HG03039 (cell line): Measurements from ENCODE around the gene KRTAP12-1.

Source experiments
- ATAC-seq: cut with Tn5 transposase; IDR thresholded peaks from one replicate; pipeline ENCODE4 v1.9.1; 2021; ENCODE audit warnings: mild to moderate bottlenecking, moderate library complexity; ENCODE audit not compliant: unreplicated experiment

Gene KRTAP12-1

DNA sequence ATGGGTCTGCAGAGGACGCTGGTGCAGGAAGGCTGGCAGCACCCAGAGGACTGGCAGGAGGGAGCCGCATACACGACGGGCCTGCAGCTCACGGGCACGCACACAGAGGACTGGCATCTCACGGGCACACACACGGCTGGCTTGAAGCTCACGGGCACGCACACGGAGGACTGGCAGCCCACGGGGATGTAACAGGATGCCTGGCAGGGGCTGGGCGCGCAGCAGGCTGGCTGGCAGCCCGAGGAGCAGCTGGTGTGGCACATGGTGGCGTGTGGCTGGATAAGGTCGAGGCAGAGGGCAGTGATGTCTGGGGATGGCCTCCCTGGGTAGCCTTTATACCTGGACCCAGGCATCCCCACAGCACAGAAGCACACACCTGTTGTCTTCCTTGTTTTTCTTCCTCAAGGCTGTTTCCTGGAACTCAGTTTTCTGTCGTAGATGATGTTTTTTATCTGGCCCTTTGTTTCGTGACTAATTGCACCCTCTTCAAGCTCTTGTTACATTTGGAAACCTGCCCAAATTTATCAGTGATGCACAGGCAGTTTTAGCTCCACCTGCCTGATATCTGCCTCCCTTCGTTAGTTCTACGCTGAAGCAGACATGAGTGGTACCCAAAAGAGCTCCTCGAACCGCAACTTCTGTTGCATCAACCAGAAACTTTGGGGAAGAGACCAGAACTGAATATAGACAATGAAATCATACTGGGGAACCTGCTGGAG, at the start of gene KRTAP12-1:
KRTAP12-1 (minus strand) TSS at position 303 of the 719 bp plus-strand sequence; CDS start at position 263, 40 bp downstream.
- no peak for ATAC-seq

DNA sequence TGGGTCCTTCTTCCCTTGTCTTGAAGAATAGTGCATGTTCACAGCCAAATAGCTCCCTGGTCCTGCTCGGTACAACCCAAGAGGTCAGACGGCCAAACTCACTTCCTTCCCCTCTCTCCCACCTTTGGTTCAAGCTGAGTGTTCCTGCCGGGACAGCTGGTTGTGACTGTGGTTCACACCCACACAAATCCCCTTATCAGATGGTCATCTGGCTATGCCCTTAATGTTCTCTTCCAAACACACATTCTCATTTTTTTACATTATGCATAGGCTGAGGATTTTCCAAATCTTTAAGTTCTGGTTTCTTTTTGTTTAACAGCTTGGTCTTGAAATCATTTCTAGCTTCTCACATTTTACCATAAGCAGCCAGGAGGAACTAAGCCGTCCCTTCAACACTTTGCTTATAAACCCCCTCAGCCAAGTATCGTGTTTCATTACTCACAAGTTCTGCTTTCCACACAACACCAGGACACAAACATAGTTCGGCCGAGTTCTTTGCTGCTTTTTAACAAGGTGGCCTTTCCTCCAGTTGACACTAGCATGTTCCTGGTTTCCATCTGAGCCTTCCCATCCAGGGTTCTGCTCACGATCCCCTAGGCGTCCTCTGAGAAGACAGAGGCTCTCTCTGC, 49.1 kb upstream of the KRTAP12-1 start:
- ATAC-seq = no peak

DNA sequence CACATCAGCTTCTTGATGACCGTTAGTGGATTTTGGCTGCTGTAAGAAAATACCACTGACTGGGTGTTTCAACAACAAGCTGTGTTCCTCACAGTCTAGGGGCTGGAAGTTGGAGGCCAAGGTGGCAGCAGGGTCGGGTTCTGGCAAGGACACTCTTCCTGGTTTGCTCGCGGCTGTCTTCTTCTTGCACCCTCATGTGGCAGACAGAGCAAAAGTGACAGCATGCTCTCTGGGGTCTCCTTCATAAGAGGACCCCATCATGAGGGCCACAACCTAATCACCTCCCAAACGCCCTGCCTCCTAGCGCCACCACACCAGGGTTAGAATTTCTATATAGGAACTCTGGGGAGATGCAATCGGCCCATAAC, 48.0 kb upstream of the KRTAP12-1 start:
- ATAC-seq = no peak

DNA sequence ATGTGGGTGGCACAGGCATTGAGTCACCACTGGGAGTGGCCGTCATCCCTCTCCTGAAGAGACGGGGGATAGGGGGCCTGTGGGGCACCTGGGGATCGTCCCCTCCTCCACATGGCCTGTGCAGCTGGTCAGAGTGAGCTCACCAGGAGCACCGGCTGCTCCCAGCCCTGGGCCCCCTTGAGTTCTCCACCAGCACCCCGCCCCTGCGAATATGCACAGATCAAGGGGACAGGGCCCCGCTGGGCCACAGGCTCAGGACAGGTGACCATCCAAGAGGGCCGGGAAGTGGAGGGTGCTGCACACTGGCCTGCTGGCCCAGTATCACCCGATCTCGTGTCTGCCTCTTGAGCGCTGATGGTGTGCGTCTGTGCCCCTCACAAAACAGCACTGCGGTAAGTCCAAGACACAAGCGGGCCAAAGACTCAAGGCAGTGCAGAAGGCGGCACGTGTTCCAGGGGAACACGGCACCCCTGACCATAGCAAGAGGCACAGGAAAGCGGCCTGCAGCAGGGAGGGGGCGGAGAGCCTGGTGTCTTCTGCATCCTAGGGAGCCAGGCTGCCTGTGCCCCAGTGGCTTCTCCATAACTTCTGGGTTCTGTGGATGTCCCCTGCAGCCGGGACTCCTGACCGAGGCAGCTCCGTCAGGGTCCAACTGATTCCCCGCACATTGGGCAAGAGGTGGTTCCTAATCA, 47.5 kb upstream of the KRTAP12-1 start:
- no peak for ATAC-seq

DNA sequence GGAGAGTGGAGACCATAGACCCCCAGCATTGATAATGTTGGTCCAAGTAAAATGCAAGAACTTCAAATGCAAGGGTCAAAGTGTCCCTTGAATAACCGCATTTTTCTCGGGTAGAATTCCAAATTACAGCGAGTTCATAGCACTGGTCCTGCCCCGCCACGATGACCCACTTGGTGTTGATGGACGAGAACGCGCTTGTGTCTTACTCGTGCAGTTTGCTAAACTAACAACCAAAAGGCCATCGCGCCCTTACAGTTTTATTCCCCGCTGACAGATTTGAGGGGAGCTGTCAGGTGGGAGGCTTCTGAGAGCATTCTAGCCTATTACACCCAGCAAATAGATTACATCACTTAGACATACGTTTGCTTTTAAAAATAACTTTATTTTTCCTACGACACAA, 46.8 kb upstream of the KRTAP12-1 start:
- ATAC-seq = no peak

DNA sequence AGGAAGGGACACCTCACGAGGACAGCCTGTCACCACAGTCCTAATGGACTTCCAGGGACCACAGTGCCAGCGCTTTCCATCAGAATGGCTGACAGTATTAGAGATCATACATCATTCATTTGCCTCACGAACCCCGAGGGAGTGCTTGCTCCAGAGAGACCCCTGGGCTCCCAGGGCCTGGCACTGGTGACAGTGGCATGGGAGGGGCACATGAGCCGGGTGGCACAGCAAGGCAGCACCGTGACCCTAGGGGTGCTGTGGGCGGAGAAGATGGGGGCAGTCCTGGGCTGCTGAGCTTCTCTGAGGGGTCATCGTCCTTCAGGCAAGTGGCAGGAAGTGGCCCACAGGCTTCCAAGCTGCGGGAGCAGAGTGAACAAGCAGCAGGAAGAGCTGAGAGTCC, 45.8 kb upstream of the KRTAP12-1 start:
- no peak for ATAC-seq

GRCh38 chr21:44727321-44727720, 45.4 kb upstream of the KRTAP12-1 start:
- ATAC-seq = no peak

GRCh38 chr21:44726826-44727225, 44.9 kb upstream of the KRTAP12-1 start:
- ATAC-seq = no peak

GRCh38 chr21:44724926-44725325, 43.0 kb upstream of the KRTAP12-1 start:
- ATAC-seq = no peak

DNA sequence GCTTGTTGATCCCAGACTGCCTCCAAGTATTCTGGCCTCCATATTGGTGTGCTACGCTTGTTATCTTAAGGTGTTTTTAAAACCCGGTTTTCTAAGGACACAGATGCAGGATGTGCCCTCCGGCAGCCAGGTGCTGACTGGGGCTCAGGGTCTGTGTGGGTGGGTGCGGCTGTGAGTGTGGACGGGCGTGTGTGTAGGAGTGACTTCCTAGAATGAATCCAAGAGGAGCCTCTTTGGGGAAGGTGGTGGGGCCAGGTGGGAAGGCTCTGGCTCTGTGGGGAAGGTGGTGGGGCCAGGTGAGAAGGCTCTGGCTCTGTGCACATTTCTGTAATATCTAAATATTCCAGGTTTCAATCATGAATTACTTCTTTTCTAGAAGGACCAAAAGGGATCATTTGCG, 42.2 kb upstream of the KRTAP12-1 start:
- ATAC-seq = no peak

DNA sequence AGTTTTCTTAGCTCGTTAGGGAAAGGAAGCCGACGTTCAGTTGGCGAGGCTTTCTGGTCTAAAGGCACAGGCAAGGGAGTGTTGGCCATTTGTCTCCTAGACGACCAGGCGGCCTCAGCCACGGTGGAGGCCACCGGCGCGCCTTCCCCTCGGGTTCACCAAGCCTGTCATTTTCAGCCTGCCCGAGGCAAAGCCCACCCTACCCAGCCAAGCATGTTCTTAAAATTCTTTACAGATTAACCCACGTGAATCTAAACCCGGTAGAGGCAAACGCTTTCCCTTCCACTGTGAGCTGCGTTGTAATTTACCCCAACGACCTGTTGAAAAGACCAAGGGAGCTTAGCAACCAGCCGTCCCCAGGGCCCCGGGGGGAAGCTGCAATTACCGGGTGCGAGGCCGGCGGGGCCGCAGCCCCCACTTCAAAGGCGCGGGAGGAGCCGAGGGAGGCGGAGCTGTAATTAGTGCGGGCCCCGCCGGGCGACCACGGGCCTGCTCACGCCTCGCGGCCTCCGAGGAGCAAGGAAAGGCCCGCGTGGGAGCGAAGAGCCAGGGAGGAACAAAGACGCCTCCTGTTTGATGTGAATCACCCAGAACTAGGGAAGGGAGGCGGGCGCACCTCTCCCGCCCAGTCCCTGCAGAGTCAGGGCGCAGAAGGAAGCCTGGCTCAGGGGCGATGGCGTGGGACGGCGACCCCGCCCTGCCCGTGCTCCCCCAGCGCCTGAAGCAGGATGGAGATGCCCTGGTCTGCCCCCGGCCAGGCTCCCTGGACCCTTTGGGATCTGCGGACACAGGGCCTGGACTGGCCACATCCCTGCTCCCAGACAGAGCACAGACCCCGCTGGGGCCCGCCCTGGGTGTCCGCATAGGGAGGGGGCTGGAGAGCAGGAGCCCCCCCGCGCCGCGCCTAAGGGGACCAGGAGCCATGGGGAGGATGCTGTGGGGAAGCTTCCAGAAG, 41.5 kb upstream of the KRTAP12-1 start:
- no peak for ATAC-seq

- no peak for ATAC-seq
Observed at GRCh38 chr21:44722731-44723130, 40.8 kb upstream of the KRTAP12-1 start.

DNA sequence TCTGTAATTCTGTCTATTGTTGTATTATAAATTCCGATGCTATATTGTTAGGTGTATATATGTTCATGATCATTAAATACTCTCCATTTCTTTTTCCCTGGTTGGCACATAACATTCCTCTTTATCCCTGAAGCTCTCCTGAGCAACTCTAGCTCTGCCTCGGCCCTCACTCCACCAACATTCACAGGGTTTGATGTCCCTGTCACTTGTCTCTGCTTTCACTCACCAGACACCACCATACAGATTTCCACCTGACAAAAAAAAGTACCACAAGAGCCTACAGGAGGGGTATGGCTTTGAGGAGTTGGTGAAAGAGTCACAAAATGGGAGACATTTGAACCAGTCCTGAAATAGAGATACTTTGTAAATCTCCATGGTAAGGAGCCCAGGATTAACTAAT, 38.2 kb upstream of the KRTAP12-1 start:
- no peak for ATAC-seq

GRCh38 chr21:44718571-44718970, 36.6 kb upstream of the KRTAP12-1 start:
- ATAC-seq = no peak

DNA sequence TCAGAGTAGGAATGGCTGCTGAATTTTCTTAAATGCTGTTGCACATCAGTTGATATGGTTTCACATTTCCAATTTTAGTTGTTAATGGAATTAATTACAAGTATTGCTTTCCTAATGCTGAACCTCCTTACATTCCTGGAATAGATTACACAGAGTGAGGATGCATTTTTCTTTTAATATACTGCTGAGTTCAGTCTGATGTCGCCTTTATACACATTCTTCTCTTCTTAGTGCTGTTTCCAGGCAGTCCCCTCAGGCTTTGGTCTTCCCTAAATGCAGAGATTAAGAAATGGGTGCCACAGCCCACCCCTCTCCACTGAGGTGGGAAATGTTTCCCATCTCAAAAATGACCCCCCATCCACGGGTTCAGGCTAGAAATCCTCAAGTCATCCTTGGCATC, 36.1 kb upstream of the KRTAP12-1 start:
- no peak for ATAC-seq

DNA sequence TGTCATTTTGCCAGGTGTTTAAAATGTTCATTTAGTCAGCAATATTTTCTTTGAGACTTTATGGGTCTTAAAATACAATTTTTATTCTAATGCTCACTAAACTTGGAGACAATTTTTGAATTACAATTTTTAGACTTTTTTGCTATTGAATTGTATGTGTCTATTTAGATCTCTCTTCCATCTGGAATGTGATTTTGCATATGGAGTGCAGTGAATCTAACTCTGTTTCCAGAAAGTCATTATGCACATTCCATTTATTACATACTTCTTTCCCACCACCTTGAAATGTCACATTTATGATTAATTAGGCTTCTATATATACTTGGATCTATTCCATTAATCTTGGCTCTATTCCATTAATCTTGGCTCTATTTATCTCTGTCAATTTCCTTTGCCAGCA, 35.0 kb upstream of the KRTAP12-1 start:
- ATAC-seq = no peak

DNA sequence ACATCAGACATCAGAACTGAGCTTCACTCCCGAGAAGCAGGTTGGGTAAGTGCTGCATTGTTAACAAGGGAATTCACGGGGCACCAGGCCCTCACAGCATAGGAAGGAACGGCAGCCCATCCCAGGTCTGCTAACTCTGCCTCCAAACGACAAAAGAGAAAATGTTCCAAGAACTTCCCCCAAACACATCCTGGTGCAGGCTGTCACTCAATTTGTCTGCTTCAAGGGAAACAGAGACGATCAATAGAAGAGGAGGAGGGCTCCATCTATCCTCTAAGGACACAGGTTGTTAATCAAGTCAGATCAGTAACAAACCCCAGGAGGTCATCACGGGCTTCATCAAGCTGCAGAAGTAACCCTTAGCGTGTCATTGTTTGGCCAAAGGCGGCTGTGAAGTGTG, 32.9 kb upstream of the KRTAP12-1 start:
- no peak for ATAC-seq

DNA sequence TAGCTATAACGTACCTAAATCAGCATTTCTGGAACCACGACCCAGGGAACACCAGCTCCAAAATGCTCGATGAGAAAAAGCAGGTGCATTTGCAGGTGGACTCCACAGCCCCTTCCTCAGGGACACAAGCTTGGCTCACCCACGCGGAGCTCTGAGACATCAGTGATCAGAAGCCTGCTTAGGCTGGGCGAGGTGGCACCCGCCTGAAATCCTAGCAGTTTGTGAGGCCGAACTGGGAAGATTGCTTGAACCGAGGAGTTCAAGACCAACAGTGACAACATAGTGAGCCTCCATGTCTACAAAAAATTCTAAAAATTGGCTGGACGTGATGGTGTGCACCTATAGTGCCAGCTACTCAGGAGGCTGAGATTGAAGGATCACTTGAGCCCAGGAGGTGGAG, 31.9 kb upstream of the KRTAP12-1 start:
- ATAC-seq = no peak

GRCh38 chr21:44713130-44713529, 31.2 kb upstream of the KRTAP12-1 start:
- ATAC-seq = no peak

GRCh38 chr21:44712203-44713028, 30.5 kb upstream of the KRTAP12-1 start:
- no peak for ATAC-seq
